Keratinocyte (primary cell): ENCODE results near the gene MOV10L1. TPM values are rescaled to one million over a fixed set of nuclear protein-coding genes. Genes with fewer than 3 reads are reported as not detected.

Source experiments
- DNase-seq: peaks from one replicate; pipeline ENCODE4 v3.0.0-alpha.2; 2011; ENCODE audit warnings: low read depth, missing footprints, low spot score
- FAIRE-seq: peaks from 2 replicates; lab custom pipeline; 2011; peaks lifted over from hg19 to GRCh38; lab: Jason Lieb, UNC
- H2AFZ ChIP-seq: 2 replicates; pipeline ENCODE4 v1.6.0; 2012; ENCODE audit warnings: low read length, control low read depth, inconsistent platforms; ENCODE audit not compliant: control insufficient read depth
- H3K27ac ChIP-seq: 2 replicates; pipeline ENCODE4 v1.5.1; 2011; ENCODE audit warnings: low read length; ENCODE audit not compliant: control insufficient read depth, insufficient read depth
- H3K27me3 ChIP-seq: 3 replicates; pipeline ENCODE4 v1.6.0; 2011; ENCODE audit warnings: low read length; ENCODE audit not compliant: control insufficient read depth, insufficient read depth; ENCODE audit errors: extremely low read depth
- H3K36me3 ChIP-seq, 2 experiments: 2 replicates in 1 of 2; 3 replicates in 1 of 2; pipeline ENCODE4 v1.5.1; 2011; ENCODE audit warnings: low read length in 2 of 2, mild to moderate bottlenecking in 1 of 2; ENCODE audit not compliant: control insufficient read depth in 2 of 2, insufficient read depth in 2 of 2; ENCODE audit errors: extremely low read depth in 1 of 2
- H3K4me1 ChIP-seq: 3 replicates; pipeline ENCODE4 v1.5.1; 2011; ENCODE audit warnings: low read length; ENCODE audit not compliant: control insufficient read depth, insufficient read depth; ENCODE audit errors: extremely low read depth
- H3K4me2 ChIP-seq: 3 replicates; pipeline ENCODE4 v1.6.0; 2011; ENCODE audit warnings: low read depth, low read length; ENCODE audit not compliant: control insufficient read depth, insufficient read depth; ENCODE audit errors: extremely low read depth
- H3K4me3 ChIP-seq, 3 experiments: fragments of 200-600 bp in 1 of 3; sonication (generic) in 1 of 3; 2 replicates in 2 of 3; 3 replicates in 1 of 3; pipeline ENCODE4 v1.5.1; 2011 to 2016; ENCODE audit warnings: low read length in 3 of 3, mild to moderate bottlenecking in 3 of 3, control low read depth in 2 of 3, inconsistent platforms in 1 of 3, low read depth in 1 of 3, mixed read lengths in 1 of 3, mixed run types in 1 of 3, moderate library complexity in 1 of 3; ENCODE audit not compliant: control insufficient read depth in 2 of 3, insufficient read depth in 2 of 3; ENCODE audit errors: extremely low read depth in 1 of 3
- H3K79me2 ChIP-seq: 2 replicates; pipeline ENCODE4 v1.6.0; 2012; ENCODE audit warnings: low read length; ENCODE audit not compliant: control insufficient read depth, insufficient read depth
- H3K9ac ChIP-seq: 3 replicates; pipeline ENCODE4 v1.6.0; 2011; ENCODE audit warnings: low read length; ENCODE audit not compliant: control insufficient read depth, insufficient read depth; ENCODE audit errors: extremely low read depth
- H3K9me1 ChIP-seq: 3 replicates; pipeline ENCODE4 v1.6.0; 2011; ENCODE audit warnings: low read length; ENCODE audit not compliant: control insufficient read depth, insufficient read depth; ENCODE audit errors: extremely low read depth
- H3K9me3 ChIP-seq: 2 replicates; pipeline ENCODE4 v1.5.1; 2012; ENCODE audit warnings: low read depth, low read length; ENCODE audit not compliant: control insufficient read depth
- H4K20me1 ChIP-seq: 3 replicates; pipeline ENCODE4 v1.6.0; 2011; ENCODE audit warnings: low read length; ENCODE audit not compliant: control insufficient read depth, insufficient read depth; ENCODE audit errors: extremely low read depth
- EZH2 ChIP-seq: IDR thresholded peaks from one replicate; pipeline ENCODE4 v1.6.1; 2012; ENCODE audit warnings: inconsistent platforms, mild to moderate bottlenecking, low read length, moderate library complexity
- dilution Hi-C: fragments of 300-500 bp; cut with MboI; formaldehyde crosslinking; loops from one replicate; pipeline ENCODE4 v1.7.0; 2020; ENCODE audit warnings: low sequenced_read_pairs; ENCODE audit not compliant: extremely low pct_ligation_motif_present
- polyA plus RNA-seq, 5 experiments: library from polyadenylated mRNA; depleted of rRNA in 3 of 5; stranded (reverse) in 3 of 5; stranded (forward) in 1 of 5; unstranded in 1 of 5; fragments of >200 nt; gene quantifications; 1 replicate in 1 of 5; 2 replicates in 3 of 5; 3 replicates in 1 of 5; pipeline versions ENCODE4 v1.2.1 to v1.2.3, GENCODE V29; 2011 to 2012; ENCODE audit warnings: missing spikeins in 2 of 5, low read depth in 1 of 5, low replicate concordance in 1 of 5
- TF ChIP-seq, protein P1 (sequence below), 3 experiments: IDR thresholded peaks in 1 of 3; conservative IDR thresholded peaks in 1 of 3; optimal IDR thresholded peaks in 1 of 3; 2 replicates in 2 of 3; 3 replicates in 1 of 3; pipeline versions ENCODE3 to v1.5.1; 2011; ENCODE audit warnings: low read length in 3 of 3, mild to moderate bottlenecking in 3 of 3, moderate library complexity in 2 of 3, control low read depth in 1 of 3, inconsistent platforms in 1 of 3; ENCODE audit not compliant: insufficient read depth in 2 of 3; ENCODE audit errors: extremely low read depth in 1 of 3

Gene MOV10L1
- polyA plus RNA-seq, 1 donor (not counting 4 experiments of a cell fraction or from before 2014, with no cell fraction given) = not detected

DNA sequence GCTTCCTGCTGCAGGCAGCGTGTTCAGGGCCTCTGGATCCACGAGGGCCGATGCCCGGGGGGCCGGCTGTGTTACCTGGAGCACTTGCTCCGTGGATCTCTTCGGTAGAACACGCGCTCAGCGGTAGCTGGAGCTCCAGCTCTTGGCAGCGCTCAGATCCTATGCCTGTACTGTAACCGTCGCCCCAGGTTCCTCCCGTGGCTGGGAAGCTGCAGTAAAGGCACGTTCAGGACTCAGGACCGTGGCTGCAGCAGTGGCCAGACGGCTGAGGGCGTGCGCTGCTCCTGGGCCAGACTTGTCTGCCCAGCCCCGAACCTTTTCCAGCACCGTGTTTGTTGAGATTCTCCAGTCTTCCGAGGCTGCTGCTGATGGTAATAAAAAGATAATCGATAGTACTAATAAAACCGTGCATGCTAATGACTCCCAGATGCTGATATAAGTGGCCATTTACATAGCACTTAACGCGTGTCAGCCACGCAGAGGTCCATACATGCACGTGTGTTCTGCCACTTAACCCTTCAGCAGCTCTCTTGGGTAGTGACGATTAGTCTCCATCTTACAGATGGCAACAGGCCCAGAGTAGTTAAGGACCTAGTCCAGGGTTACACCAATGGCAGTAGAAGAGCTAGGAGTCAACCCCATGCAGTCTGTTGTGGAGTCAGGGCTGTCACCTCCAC lies 1.4 kb downstream of the MOV10L1 start:
- no peak for FAIRE-seq
- Histone ChIP-seq H3K4me1 (no peaks in the 10 kb centered on the region), H3K4me3 (no peak overlapping the region), H3K27me3 (no peaks in the 10 kb centered on the region), H3K9ac (no peak overlapping the region), H3K4me2 (no peak overlapping the region), H3K27ac (no peak overlapping the region), H3K79me2 (no peaks in the 10 kb centered on the region), H2AFZ (no peak overlapping the region), H3K9me1 (no peaks in the 10 kb centered on the region), H4K20me1 (no peaks in the 10 kb centered on the region), H3K9me3 (peaks cover 2% of the 10 kb centered on the region), H3K36me3 (no peaks in the 10 kb centered on the region)
- dilution Hi-C loops = no loop called here
- DNase-seq = no peak
- no peak for TF ChIP-seq EZH2
- TF ChIP-seq, protein P1, sequence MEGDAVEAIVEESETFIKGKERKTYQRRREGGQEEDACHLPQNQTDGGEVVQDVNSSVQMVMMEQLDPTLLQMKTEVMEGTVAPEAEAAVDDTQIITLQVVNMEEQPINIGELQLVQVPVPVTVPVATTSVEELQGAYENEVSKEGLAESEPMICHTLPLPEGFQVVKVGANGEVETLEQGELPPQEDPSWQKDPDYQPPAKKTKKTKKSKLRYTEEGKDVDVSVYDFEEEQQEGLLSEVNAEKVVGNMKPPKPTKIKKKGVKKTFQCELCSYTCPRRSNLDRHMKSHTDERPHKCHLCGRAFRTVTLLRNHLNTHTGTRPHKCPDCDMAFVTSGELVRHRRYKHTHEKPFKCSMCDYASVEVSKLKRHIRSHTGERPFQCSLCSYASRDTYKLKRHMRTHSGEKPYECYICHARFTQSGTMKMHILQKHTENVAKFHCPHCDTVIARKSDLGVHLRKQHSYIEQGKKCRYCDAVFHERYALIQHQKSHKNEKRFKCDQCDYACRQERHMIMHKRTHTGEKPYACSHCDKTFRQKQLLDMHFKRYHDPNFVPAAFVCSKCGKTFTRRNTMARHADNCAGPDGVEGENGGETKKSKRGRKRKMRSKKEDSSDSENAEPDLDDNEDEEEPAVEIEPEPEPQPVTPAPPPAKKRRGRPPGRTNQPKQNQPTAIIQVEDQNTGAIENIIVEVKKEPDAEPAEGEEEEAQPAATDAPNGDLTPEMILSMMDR (optimal IDR thresholded peaks at IDR 0.05 in 1 of 3, IDR thresholded peaks at IDR 0.05 in 1 of 3, conservative IDR thresholded peaks at IDR 0.05 in 1 of 3; ENCODE audit: extremely low read depth in 1 of 3, insufficient read depth in 2 of 3, low read length in 3 of 3) = no peak

DNA sequence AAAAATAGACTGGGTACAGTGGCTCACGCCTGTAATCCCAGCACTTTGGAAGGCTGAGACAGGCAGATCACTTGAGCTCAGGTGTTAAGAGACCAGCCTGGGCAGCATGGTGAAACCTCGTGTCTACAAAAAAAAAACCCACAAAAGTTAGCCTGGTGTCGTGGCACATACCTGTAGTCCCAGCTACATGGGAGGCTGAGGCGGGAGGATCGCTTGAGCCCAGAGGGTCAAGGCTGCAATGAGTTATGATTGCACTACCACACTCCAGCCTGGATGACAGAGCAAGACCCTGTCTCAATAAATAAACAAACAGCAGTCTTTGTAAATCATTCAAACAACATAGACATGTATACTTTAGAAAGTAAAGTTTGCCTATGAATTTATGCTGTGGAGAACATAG lies 2.5 kb downstream of the MOV10L1 start:
- Histone ChIP-seq H3K9me3 (peaks cover under 1% of the 10 kb centered on the region), H3K9me1 (no peaks in the 10 kb centered on the region), H3K9ac (no peak overlapping the region), H3K79me2 (no peaks in the 10 kb centered on the region), H3K4me2 (no peak overlapping the region), H4K20me1 (no peaks in the 10 kb centered on the region), H3K36me3 (no peaks in the 10 kb centered on the region), H3K27me3 (no peaks in the 10 kb centered on the region), H3K4me3 (no peak overlapping the region), H2AFZ (no peak overlapping the region), H3K4me1 (no peaks in the 10 kb centered on the region), H3K27ac (no peak overlapping the region)
- dilution Hi-C loops = no loop called here
- no peak for DNase-seq
- no peak for TF ChIP-seq EZH2
- TF ChIP-seq, protein P1 (optimal IDR thresholded peaks at IDR 0.05 in 1 of 3, IDR thresholded peaks at IDR 0.05 in 1 of 3, conservative IDR thresholded peaks at IDR 0.05 in 1 of 3; ENCODE audit: extremely low read depth in 1 of 3, insufficient read depth in 2 of 3, low read length in 3 of 3) = no peak
- no peak for FAIRE-seq
